Smooth muscle cell of trachea (primary cell): ENCODE results near the gene MAST4. TPM values are rescaled to one million over a fixed set of nuclear protein-coding genes. Genes with fewer than 3 reads are reported as not detected.

Experiments
- total RNA-seq: library from RNA; depleted of rRNA; stranded (reverse); fragments of >200 nt; gene quantifications from 2 replicates; pipeline ENCODE4 v1.2.1, GENCODE V29; 2014

Gene MAST4
- 10.8 TPM in 2 replicates for total RNA-seq

GRCh38 chr5:66595756-66596635 is at the start of gene MAST4:
MAST4 (plus strand) TSS chr5:66596393; CDS start chr5:66596656, 263 bp downstream.

GRCh38 chr5:67196537-67197059 is 600.4 kb downstream of the MAST4 start, which contains the start of gene CD180:
CD180 (minus strand) TSS chr5:67196799; CDS start chr5:67196641, 158 bp downstream.

